Measurements from ENCODE around the gene OR10K1. TPM values are rescaled to one million over a fixed set of nuclear protein-coding genes. Genes with fewer than 3 reads are reported as not detected.

The OR10K1 gene
- total RNA-seq, 1 donor from 2014 or later, result not detected

Other genes starting within 250 kb of the OR10K1 start
- gene CD1A, start 207.4 kb upstream of the OR10K1 start, total RNA-seq, result 0.09 TPM
- 1.4 TPM for gene CD1C, start 171.9 kb upstream of the OR10K1 start, total RNA-seq
- gene CD1B, start 130.3 kb upstream of the OR10K1 start, total RNA-seq, result not detected
- 1.3 TPM for gene CD1E, start 107.9 kb upstream of the OR10K1 start, total RNA-seq
- not detected for gene OR10T2, start 62.4 kb upstream of the OR10K1 start, total RNA-seq
- not detected for gene OR10K2, start 35.6 kb upstream of the OR10K1 start, total RNA-seq
- gene OR10R2, start 10.4 kb downstream of the OR10K1 start, total RNA-seq, result not detected
- not detected for gene OR6Y1, start 92.6 kb downstream of the OR10K1 start, total RNA-seq
- gene OR6P1, start 108.7 kb downstream of the OR10K1 start, total RNA-seq, result not detected
- gene OR10X1, start 118.1 kb downstream of the OR10K1 start, total RNA-seq, result not detected
- not detected for gene OR10Z1, start 143.4 kb downstream of the OR10K1 start, total RNA-seq
- 0.23 TPM for gene SPTA1, start 224.9 kb downstream of the OR10K1 start, total RNA-seq
- not detected for gene OR6K2, start 238.8 kb downstream of the OR10K1 start, total RNA-seq